Ectodermal cell (in vitro differentiated cells): ENCODE measurements around the gene CCT6B.

Source experiments
- H3K27ac ChIP-seq: 2 replicates; pipeline ENCODE4 v1.7.0; 2013; ENCODE audit warnings: mild to moderate bottlenecking, low read depth, low read length; ENCODE audit not compliant: insufficient read depth, poor library complexity, severe bottlenecking
- H3K27me3 ChIP-seq: 2 replicates; pipeline ENCODE4 v1.7.0; 2013; ENCODE audit warnings: mild to moderate bottlenecking, low read length; ENCODE audit not compliant: insufficient read depth, control insufficient read depth, poor library complexity, severe bottlenecking
- H3K36me3 ChIP-seq: one replicate; pipeline ENCODE4 v1.7.0; 2013; ENCODE audit warnings: low read length; ENCODE audit not compliant: control insufficient read depth, insufficient read depth
- H3K4me1 ChIP-seq: one replicate; pipeline ENCODE4 v1.7.0; 2013; ENCODE audit warnings: low read length; ENCODE audit not compliant: control insufficient read depth, insufficient read depth
- H3K4me3 ChIP-seq: 2 replicates; pipeline ENCODE4 v1.7.0; 2013; ENCODE audit warnings: low read depth, low read length, control low read depth; ENCODE audit not compliant: insufficient read depth
- H3K9me3 ChIP-seq: 2 replicates; pipeline ENCODE4 v1.7.0; 2013; ENCODE audit warnings: mild to moderate bottlenecking, low read length, moderate library complexity; ENCODE audit not compliant: control insufficient read depth
- WGBS, 2 experiments: methylation state at CpG; one replicate each; pipeline ENCODE4 v1.1.7; 2013; ENCODE audit warnings: missing lambda C conversion rate in 2 of 2; 5-methylcytosine and 5-hydroxymethylcytosine counted together

CCT6B gene

DNA sequence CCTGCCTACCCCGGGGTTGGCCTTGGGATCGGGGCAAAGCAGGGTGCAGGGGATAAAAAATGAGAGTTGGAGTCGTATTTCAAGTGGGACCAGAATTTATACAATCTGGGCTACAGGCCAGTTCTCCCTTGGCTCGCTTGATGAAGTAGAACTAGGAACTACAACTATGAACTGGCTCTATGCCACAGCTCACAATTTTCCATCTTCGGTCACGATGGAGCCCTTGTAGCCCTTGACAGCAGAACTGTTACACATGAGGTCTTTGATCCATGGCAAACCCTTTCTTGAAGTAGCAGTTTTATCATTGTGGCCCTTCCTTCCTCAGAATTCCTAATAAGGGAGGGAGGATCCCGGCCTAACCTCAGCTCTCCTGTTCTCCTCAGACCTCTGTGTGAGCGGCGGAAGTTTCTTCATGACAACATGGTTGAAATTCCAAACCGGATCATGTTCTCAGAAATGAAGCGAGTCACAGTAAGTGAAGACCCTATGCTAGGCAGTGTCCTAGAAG lies 36.1 kb upstream of the CCT6B start:
- Histone ChIP-seq H3K36me3 (peaks cover 82% of the 10 kb centered on the region), H3K27me3 (no peaks in the 10 kb centered on the region), H3K4me1 (no peaks in the 10 kb centered on the region), H3K4me3 (no peak overlapping the region), H3K9me3 (no peaks in the 10 kb centered on the region), H3K27ac (no peak overlapping the region)
- 94 to 96% methylated on average over 11 of the region's 11 CpGs for WGBS, 2 experiments

- Histone ChIP-seq H3K27me3 (no peaks in the 10 kb centered on the region), H3K27ac (no peak overlapping the region), H3K4me1 (no peaks in the 10 kb centered on the region), H3K4me3 (no peak overlapping the region), H3K36me3 (peaks cover 82% of the 10 kb centered on the region), H3K9me3 (no peaks in the 10 kb centered on the region)
- WGBS, 2 experiments: 92 to 95% methylated on average over 3 of the region's 3 CpGs
These were observed 35.4 kb upstream of the CCT6B start for GRCh38 chr17:34996422-34997285.

GRCh38 chr17:34993031-34993430 lies 31.8 kb upstream of the CCT6B start:
- Histone ChIP-seq H3K4me1 (no peaks in the 10 kb centered on the region), H3K36me3 (peaks cover 82% of the 10 kb centered on the region), H3K27me3 (no peaks in the 10 kb centered on the region), H3K9me3 (no peaks in the 10 kb centered on the region), H3K4me3 (no peak overlapping the region), H3K27ac (no peak overlapping the region)
- 94 to 98% methylated on average over 2 of the region's 2 CpGs for WGBS, 2 experiments

- 94 to 95% methylated on average over 3 of the region's 3 CpGs for WGBS, 2 experiments
- Histone ChIP-seq H3K27me3 (no peaks in the 10 kb centered on the region), H3K4me1 (no peaks in the 10 kb centered on the region), H3K36me3 (peaks cover 81% of the 10 kb centered on the region), H3K9me3 (no peaks in the 10 kb centered on the region), H3K27ac (no peak overlapping the region), H3K4me3 (no peak overlapping the region)
These were observed 30.3 kb upstream of the CCT6B start for GRCh38 chr17:34991606-34992005.

- Histone ChIP-seq H3K36me3 (peaks cover 78% of the 10 kb centered on the region), H3K4me3 (no peak overlapping the region), H3K4me1 (no peaks in the 10 kb centered on the region), H3K27ac (no peak overlapping the region), H3K27me3 (no peaks in the 10 kb centered on the region), H3K9me3 (no peaks in the 10 kb centered on the region)
- WGBS, 2 experiments: 96% methylated on average over 6 of the region's 6 CpGs
These were observed 29.7 kb upstream of the CCT6B start for GRCh38 chr17:34990921-34991365.

DNA sequence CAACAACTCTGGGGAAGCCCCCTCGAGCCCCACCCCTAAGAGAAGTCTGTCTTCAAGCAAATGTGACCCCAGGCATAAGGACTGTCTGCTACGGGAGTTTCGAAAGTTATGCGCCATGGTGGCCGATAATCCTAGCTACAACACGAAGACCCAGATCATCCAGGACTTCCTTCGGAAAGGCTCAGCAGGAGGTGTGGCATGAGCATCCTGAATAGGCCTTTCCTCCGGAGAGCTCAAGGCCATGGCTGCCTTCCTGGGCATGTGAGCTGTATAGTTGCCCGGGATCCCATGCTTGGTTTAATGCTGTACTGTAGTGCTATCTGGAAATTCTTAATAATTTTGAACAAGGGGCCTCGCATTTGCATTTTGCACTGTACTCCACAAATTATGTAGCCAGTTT lies 28.2 kb upstream of the CCT6B start:
- WGBS, 2 experiments: 94% methylated on average over 10 of the region's 10 CpGs
- H3K9me3 ChIP-seq: no peaks in the 10 kb centered on the region
- H3K4me1 ChIP-seq: no peaks in the 10 kb centered on the region
- no peak overlapping the region for H3K4me3 ChIP-seq
- H3K36me3 ChIP-seq: peaks cover 68% of the 10 kb centered on the region
- H3K27ac ChIP-seq: no peak overlapping the region
- no peaks in the 10 kb centered on the region for H3K27me3 ChIP-seq

DNA sequence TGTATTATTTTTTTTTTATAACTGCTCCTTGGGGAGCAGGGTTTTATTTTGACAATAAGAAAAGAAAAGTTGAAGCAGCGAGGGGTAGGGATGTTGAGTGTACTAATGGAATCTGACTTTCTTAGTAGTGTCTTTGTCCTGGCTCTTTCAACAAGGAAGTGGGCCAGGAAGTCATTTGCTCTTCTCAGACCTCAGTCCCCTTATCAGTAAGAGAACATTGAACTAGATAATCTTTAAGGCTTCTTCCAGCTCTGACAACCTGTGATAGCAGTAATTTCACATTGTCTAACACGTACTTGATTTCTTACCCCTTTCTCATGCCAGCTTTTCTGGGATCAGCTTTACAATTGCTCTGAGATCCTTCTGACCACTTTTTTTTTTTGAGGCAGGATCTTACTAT lies 27.4 kb upstream of the CCT6B start:
- Histone ChIP-seq H3K4me1 (no peaks in the 10 kb centered on the region), H3K27me3 (no peaks in the 10 kb centered on the region), H3K27ac (no peak overlapping the region), H3K9me3 (no peaks in the 10 kb centered on the region), H3K36me3 (peaks cover 59% of the 10 kb centered on the region), H3K4me3 (no peak overlapping the region)
- 92 to 94% methylated on average over 2 of the region's 2 CpGs for WGBS, 2 experiments

GRCh38 chr17:34987232-34987631 lies 26.0 kb upstream of the CCT6B start:
- Histone ChIP-seq H3K36me3 (peaks cover 54% of the 10 kb centered on the region), H3K9me3 (no peaks in the 10 kb centered on the region), H3K4me1 (no peaks in the 10 kb centered on the region), H3K27me3 (no peaks in the 10 kb centered on the region), H3K27ac (no peak overlapping the region), H3K4me3 (no peak overlapping the region)
- 88 to 93% methylated on average over 1 to 2 of the region's 2 CpGs for WGBS, 2 experiments

GRCh38 chr17:34981538-34982241 lies 20.4 kb upstream of the CCT6B start:
- H3K27ac ChIP-seq: no peak overlapping the region
- H3K4me1 ChIP-seq: no peaks in the 10 kb centered on the region
- no peaks in the 10 kb centered on the region for H3K9me3 ChIP-seq
- H3K27me3 ChIP-seq: no peaks in the 10 kb centered on the region
- peak overlapping the region; percentile 78 for H3K4me3 ChIP-seq
- H3K36me3 ChIP-seq: peaks cover 15% of the 10 kb centered on the region
- WGBS, 2 experiments: 73 to 81% methylated on average over 8 of the region's 8 CpGs
